A673 (cell line): ENCODE results near the gene CKS2. TPM values are rescaled to one million over a fixed set of nuclear protein-coding genes. Genes with fewer than 3 reads are reported as not detected.

ENCODE experiments used
- BruUV-seq: library from RNA; stranded (reverse); fragments of 400-500 nt; replicated peaks from 2 replicates; lab custom pipeline; 2021; lab: Mats Ljungman, UMichigan
- CTCF ChIA-PET: fragments of 300-600 bp; sonication (Branson Sonifier 250); formaldehyde crosslinking; loops from one replicate; lab custom pipeline; 2022; ENCODE audit warnings: antibody characterized with exemption; lab: Charles Lee
- POLR2A ChIA-PET: fragments of 300-600 bp; sonication (Branson Sonifier 250); formaldehyde crosslinking; loops from one replicate; lab custom pipeline; 2022; ENCODE audit warnings: antibody characterized with exemption; ENCODE audit not compliant: low non-redundant PET; lab: Charles Lee
- DNase-seq: peaks from one replicate; pipeline ENCODE4 v3.0.0-alpha.2; 2015; ENCODE audit warnings: low spot score
- H3K27ac ChIP-seq: fragments of 200-600 bp; sonication (generic); 2 replicates; pipeline ENCODE4 v1.5.1; 2016; ENCODE audit warnings: mixed run types, low read depth, mild to moderate bottlenecking, mixed read lengths, antibody characterized with exemption, low read length; ENCODE audit not compliant: poor library complexity, severe bottlenecking
- H3K27me3 ChIP-seq: fragments of 200-600 bp; sonication (generic); replicated peaks from 2 replicates; pipeline ENCODE4 v1.6.1; 2017; ENCODE audit warnings: mixed run types, low read depth, mild to moderate bottlenecking, mixed read lengths, antibody characterized with exemption, low read length; ENCODE audit not compliant: insufficient read depth, poor library complexity
- H3K36me3 ChIP-seq: fragments of 200-600 bp; sonication (generic); 2 replicates; pipeline ENCODE4 v1.6.1; 2016; ENCODE audit warnings: mixed run types, mild to moderate bottlenecking, mixed read lengths, antibody characterized with exemption, low read length; ENCODE audit not compliant: insufficient read depth, poor library complexity, severe bottlenecking
- H3K4me1 ChIP-seq: fragments of 200-600 bp; sonication (generic); 2 replicates; pipeline ENCODE4 v1.6.1; 2017; ENCODE audit warnings: mixed run types, mild to moderate bottlenecking, mixed read lengths, antibody characterized with exemption, low read length; ENCODE audit not compliant: insufficient read depth, poor library complexity, severe bottlenecking
- H3K4me3 ChIP-seq: fragments of 200-600 bp; sonication (generic); 2 replicates; pipeline ENCODE4 v1.5.1; 2016; ENCODE audit warnings: low read depth, mixed run types, mild to moderate bottlenecking, mixed read lengths, low read length; ENCODE audit not compliant: poor library complexity, severe bottlenecking
- H3K9me3 ChIP-seq: fragments of 200-600 bp; sonication (generic); 2 replicates; pipeline ENCODE4 v1.6.1; 2016; ENCODE audit warnings: mixed run types, low read depth, mild to moderate bottlenecking, mixed read lengths, antibody characterized with exemption, low read length; ENCODE audit not compliant: poor library complexity, severe bottlenecking
- CTCF ChIP-seq: fragments of 300-800, 200-600 bp; sonication (generic); conservative IDR thresholded peaks from 2 replicates; pipeline ENCODE4 v1.5.1; 2017; ENCODE audit warnings: low read depth, mild to moderate bottlenecking, antibody characterized with exemption, low read length, moderate library complexity, mixed read lengths
- EZH2 ChIP-seq: fragments of 200-600 bp; sonication (generic); IDR thresholded peaks from 2 replicates; pipeline ENCODE4 v1.6.1; 2017; ENCODE audit warnings: borderline replicate concordance, low read depth, mild to moderate bottlenecking, mixed read lengths, antibody characterized with exemption, low read length; ENCODE audit not compliant: poor library complexity, severe bottlenecking
- intact Hi-C: fragments of 100-400 bp; cut with micrococcal nuclease; formaldehyde crosslinking; loops from one replicate; pipeline ENCODE4 v1.10.0; 2022; ENCODE audit not compliant: unreplicated experiment
- total RNA-seq: library from RNA; stranded (reverse); gene quantifications from 2 replicates; pipeline ENCODE4 v1.2.3, GENCODE V29; 2021

CKS2 gene
- total RNA-seq, 1 experiment from 2014 or later = 344 TPM

GRCh38 chr9:89363311-89363670, 52.3 kb downstream of the CKS2 start:
- CTCF ChIA-PET = no interaction called here
- no peak for DNase-seq
- no peaks in the 10 kb centered on the region for H3K27me3 ChIP-seq
- peaks cover 27% of the 10 kb centered on the region for H3K36me3 ChIP-seq
- H3K9me3 ChIP-seq = no peaks in the 10 kb centered on the region
- no peak overlapping the region for H3K27ac ChIP-seq
- TF ChIP-seq EZH2 (no peak), CTCF (no peak)
- no TSS peak for BruUV-seq
- intact Hi-C loops = no loop called here
- no peak overlapping the region for H3K4me3 ChIP-seq
- no peaks in the 10 kb centered on the region for H3K4me1 ChIP-seq
- POLR2A ChIA-PET = no interaction called here

DNA sequence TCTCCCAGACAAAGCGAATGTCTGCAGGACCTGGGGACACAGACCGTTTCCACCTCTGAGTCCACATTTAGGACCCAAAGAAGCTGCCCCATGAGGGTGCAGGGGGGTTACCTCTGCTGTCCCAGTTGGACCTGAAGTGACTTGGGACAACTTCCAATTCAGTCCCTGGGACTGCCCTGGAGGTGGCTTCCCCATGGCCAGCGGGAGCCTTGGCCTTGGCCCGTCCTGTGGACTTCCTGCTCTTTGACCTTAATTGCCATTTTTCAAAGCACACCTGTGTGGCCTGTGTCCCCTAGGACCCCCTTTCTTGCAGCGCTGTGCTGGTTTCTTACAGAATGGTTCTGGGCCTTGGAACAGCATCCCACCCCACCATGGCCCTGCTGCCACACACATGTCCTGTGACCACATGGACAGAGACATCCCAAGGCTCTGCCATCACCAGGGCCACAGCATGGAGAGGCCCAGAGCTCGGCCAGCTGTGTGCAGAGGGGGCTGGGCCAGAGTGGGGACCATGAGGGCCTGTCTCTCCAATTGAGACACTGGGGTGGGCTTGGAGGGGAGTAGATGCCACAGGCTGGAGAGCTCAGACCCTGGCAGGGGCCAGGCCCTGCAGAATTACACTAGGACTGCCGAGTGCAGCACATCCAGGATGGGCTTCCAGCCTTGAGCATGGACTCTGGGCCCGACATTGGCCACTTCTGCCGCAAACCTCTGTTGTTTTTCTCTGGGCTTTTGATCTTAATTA, 53.1 kb downstream of the CKS2 start:
- intact Hi-C loops = no loop called here
- TF ChIP-seq CTCF (no peak), EZH2 (no peak)
- no peaks in the 10 kb centered on the region for H3K27me3 ChIP-seq
- BruUV-seq = no TSS peak
- POLR2A ChIA-PET = no interaction called here
- H3K4me3 ChIP-seq = no peak overlapping the region
- CTCF ChIA-PET = no interaction called here
- no peaks in the 10 kb centered on the region for H3K4me1 ChIP-seq
- peaks cover 19% of the 10 kb centered on the region for H3K36me3 ChIP-seq
- no peaks in the 10 kb centered on the region for H3K9me3 ChIP-seq
- no peak for DNase-seq
- no peak overlapping the region for H3K27ac ChIP-seq

GRCh38 chr9:89364666-89365531, 53.9 kb downstream of the CKS2 start:
- POLR2A ChIA-PET = no interaction called here
- Histone ChIP-seq H3K4me3 (no peak overlapping the region), H3K36me3 (peaks cover 18% of the 10 kb centered on the region), H3K27me3 (no peaks in the 10 kb centered on the region), H3K4me1 (no peaks in the 10 kb centered on the region), H3K27ac (no peak overlapping the region), H3K9me3 (no peaks in the 10 kb centered on the region)
- TF ChIP-seq CTCF (no peak), EZH2 (no peak)
- DNase-seq = no peak
- no TSS peak for BruUV-seq
- intact Hi-C loops = no loop called here
- CTCF ChIA-PET = no interaction called here
